Right hindlimb (tissue), 1 donor: ENCODE data around the gene DKK3.

Experiments used
- DNase-seq: peaks from one replicate; pipeline ENCODE4 v3.0.0-alpha.2; 2018

Gene DKK3

GRCh38 chr11:11935536-11935935, 72.9 kb downstream of the DKK3 start:
- DNase-seq: no peak

- DNase-seq: no peak
These were observed 76.9 kb downstream of the DKK3 start for GRCh38 chr11:11931461-11932055.

- DNase-seq: no peak
These were observed 78.5 kb downstream of the DKK3 start for GRCh38 chr11:11929920-11930319.

GRCh38 chr11:11923828-11924227, 84.6 kb downstream of the DKK3 start:
- DNase-seq: no peak

DNA sequence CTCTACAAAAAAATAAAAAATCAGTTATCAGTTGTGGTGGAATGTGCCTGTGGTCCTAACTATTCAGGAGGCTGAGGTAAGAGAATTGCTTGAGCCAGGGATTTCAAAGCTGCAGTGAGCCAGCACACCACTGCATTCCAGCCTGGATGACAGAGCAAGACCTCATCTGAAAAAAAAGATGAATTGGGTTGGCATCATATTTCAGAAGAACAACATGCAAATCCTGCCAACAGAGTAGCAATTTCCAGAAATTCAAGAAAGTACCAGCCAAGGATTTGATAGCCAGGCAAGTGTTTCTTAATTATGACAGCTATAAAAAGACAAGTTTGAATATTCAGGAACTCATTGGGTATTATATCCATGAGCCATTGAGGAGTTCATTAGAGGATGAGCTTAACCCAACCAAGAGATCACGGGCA, 91.4 kb downstream of the DKK3 start:
- DNase-seq: no peak

DNA sequence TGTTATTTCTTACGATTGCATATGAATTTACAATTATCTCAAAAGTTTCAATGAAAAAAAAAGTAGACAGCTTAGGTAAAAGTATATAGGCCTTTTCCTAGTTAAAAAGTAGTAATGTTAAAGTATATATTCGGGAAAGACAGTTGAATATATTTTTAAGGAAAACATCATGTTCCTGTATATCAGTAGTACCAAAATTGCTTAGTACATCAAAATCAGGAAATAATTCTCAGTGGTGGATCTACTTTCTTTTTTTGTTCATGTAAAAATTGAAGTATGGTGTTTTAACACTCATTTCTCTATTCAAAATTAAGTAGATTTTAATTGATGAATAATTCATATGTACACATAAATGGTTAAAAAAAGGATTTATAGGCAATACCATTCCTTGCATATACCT, 92.8 kb downstream of the DKK3 start:
- DNase-seq: no peak

- no peak for DNase-seq
These were observed 95.0 kb downstream of the DKK3 start for GRCh38 chr11:11913395-11913794.
